Vagina (tissue), 2 donors: ENCODE results near the gene LONRF3.

Experiments
- CTCF ChIP-seq, 3 experiments: fragments of 450-650 bp in 2 of 3; fragments of 200-600 bp in 1 of 3; sonication (generic) in 1 of 3; IDR thresholded peaks; one replicate each; pipeline ENCODE4 v1.5.1; 2017 to 2019; ENCODE audit warnings: antibody characterized with exemption in 3 of 3, mild to moderate bottlenecking in 2 of 3, moderate library complexity in 2 of 3
- POLR2A ChIP-seq, 2 donors: fragments of 450-650 bp; IDR thresholded peaks; one replicate each; pipeline ENCODE4 v1.6.1; 2017; ENCODE audit warnings: antibody characterized with exemption in 2 of 2, mild to moderate bottlenecking in 2 of 2, moderate library complexity in 2 of 2
- POLR2AphosphoS5 ChIP-seq, 2 donors: sonication (generic); formaldehyde crosslinking; IDR thresholded peaks; one replicate each; pipeline ENCODE4 v1.9.0; 2017; ENCODE audit warnings: antibody characterized with exemption in 2 of 2, mild to moderate bottlenecking in 2 of 2, low read depth in 1 of 2; ENCODE audit not compliant: insufficient read depth in 1 of 2

DNA sequence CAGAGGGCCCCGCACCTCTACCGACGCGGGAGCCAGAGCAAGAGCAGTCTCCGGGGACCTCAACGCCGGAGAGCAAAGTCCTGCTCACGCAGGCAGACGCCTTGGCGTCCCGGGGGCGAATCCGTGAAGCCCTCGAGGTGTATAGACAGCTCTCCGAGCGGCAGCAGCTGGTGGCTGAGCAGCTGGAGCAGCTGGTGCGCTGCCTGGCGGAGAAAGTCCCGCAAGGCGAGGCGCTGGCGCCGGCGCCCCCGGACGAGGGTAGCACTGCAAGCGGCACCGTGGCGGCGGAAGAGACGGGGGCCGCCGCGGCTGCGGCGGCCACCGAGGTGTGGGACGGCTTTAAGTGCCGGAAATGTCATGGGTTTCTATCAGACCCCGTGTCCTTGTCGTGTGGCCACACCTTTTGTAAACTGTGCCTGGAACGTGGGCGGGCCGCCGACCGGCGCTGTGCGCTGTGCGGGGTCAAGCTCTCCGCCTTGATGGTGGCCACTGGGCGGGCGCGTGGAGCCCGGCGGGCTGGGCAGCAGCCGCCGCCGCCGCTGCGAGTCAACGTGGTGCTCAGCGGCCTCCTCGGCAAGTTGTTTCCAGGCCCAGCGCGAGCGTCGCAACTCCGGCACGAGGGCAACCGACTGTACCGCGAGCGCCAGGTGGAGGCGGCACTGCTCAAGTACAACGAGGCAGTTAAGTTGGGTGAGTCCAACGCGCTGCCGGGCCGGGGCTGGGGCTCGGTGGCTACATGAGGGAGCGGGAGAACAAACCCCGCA lies 672 bp downstream of the LONRF3 start:
- TF ChIP-seq POLR2A (IDR thresholded peaks at IDR 0.05), result no peak
- TF ChIP-seq CTCF (IDR thresholded peaks at IDR 0.05), result no peak
- TF ChIP-seq POLR2AphosphoS5 (IDR thresholded peaks at IDR 0.05; ENCODE audit: insufficient read depth in 1 of 2, low read depth in 1 of 2), result no peak
